Activated B cell treated with CpG ODN at 0.5 μM for 24 hours (primary cell): ENCODE results near the gene SOX5. TPM values are rescaled to one million over a fixed set of nuclear protein-coding genes. Genes with fewer than 3 reads are reported as not detected.

Experiments used
- ATAC-seq: fragments of 200-7000 bp; cut with Tn5 transposase; one replicate; pipeline ENCODE4 v1.10.0; 2021; ENCODE audit warnings: low read depth, mild to moderate bottlenecking, moderate library complexity
- CTCF ChIA-PET: fragments of 350-600 bp; sonication (Branson Sonifier 250); formaldehyde crosslinking; loops from one replicate; lab custom pipeline; 2021; ENCODE audit warnings: antibody characterized with exemption; lab: Charles Lee
- POLR2A ChIA-PET: fragments of 350-600 bp; sonication (Branson Sonifier 250); formaldehyde crosslinking; loops from one replicate; lab custom pipeline; 2021; ENCODE audit warnings: antibody characterized with exemption; lab: Charles Lee
- DNase-seq: peaks from one replicate; pipeline ENCODE4 v3.0.0; 2022
- H3K27ac Mint-ChIP-seq: one replicate; pipeline ENCODE4 v1.8.0; 2020; ENCODE audit warnings: mixed read lengths
- H3K27me3 Mint-ChIP-seq: one replicate; pipeline ENCODE4 v1.8.0; 2021; ENCODE audit warnings: mixed read lengths
- H3K36me3 Mint-ChIP-seq: one replicate; pipeline ENCODE4 v1.8.0; 2021; ENCODE audit warnings: low read depth, mixed read lengths
- H3K4me1 Mint-ChIP-seq: one replicate; pipeline ENCODE4 v1.8.0; 2021; ENCODE audit warnings: mixed read lengths
- H3K4me3 Mint-ChIP-seq: one replicate; pipeline ENCODE4 v1.8.0; 2020; ENCODE audit warnings: mild to moderate bottlenecking, mixed read lengths
- H3K9me3 Mint-ChIP-seq: one replicate; pipeline ENCODE4 v1.8.0; 2020; ENCODE audit warnings: mixed read lengths
- intact Hi-C: fragments of 100-400 bp; cut with micrococcal nuclease; formaldehyde crosslinking; loops from one replicate; pipeline ENCODE4 v1.15.1; 2024
- total RNA-seq: library from RNA; stranded (reverse); gene quantifications from 2 replicates; pipeline ENCODE4 v1.2.3, GENCODE V29; 2022
- TF ChIP-seq, protein P1 (sequence below): fragments of 200-600 bp; IDR thresholded peaks from one replicate; pipeline ENCODE4 v1.8.0; 2022; ENCODE audit warnings: antibody characterized with exemption, mild to moderate bottlenecking

Gene SOX5
- total RNA-seq, 1 donor from 2014 or later: 85.5 TPM

GRCh38 chr12:23560611-23561010, 388.9 kb downstream of the SOX5 start:
- Mint-ChIP-seq H3K36me3 (peaks cover 3% of the 10 kb centered on the region), H3K4me3 (no peak overlapping the region), H3K27me3 (no peaks in the 10 kb centered on the region), H3K27ac (no peak overlapping the region), H3K4me1 (no peaks in the 10 kb centered on the region), H3K9me3 (no peaks in the 10 kb centered on the region)
- CTCF ChIA-PET: no interaction called here
- TF ChIP-seq, protein P1, sequence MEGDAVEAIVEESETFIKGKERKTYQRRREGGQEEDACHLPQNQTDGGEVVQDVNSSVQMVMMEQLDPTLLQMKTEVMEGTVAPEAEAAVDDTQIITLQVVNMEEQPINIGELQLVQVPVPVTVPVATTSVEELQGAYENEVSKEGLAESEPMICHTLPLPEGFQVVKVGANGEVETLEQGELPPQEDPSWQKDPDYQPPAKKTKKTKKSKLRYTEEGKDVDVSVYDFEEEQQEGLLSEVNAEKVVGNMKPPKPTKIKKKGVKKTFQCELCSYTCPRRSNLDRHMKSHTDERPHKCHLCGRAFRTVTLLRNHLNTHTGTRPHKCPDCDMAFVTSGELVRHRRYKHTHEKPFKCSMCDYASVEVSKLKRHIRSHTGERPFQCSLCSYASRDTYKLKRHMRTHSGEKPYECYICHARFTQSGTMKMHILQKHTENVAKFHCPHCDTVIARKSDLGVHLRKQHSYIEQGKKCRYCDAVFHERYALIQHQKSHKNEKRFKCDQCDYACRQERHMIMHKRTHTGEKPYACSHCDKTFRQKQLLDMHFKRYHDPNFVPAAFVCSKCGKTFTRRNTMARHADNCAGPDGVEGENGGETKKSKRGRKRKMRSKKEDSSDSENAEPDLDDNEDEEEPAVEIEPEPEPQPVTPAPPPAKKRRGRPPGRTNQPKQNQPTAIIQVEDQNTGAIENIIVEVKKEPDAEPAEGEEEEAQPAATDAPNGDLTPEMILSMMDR: no peak
- POLR2A ChIA-PET: no interaction called here
- intact Hi-C loops: no loop called here
- no peak for ATAC-seq
- DNase-seq: no peak

GRCh38 chr12:23559268-23559753, 390.2 kb downstream of the SOX5 start:
- POLR2A ChIA-PET: no interaction called here
- intact Hi-C loops: no loop called here
- no peak overlapping the region for H3K27ac Mint-ChIP-seq
- no peak overlapping the region for H3K4me3 Mint-ChIP-seq
- H3K27me3 Mint-ChIP-seq: no peaks in the 10 kb centered on the region
- no peaks in the 10 kb centered on the region for H3K9me3 Mint-ChIP-seq
- CTCF ChIA-PET: no interaction called here
- DNase-seq: no peak
- peaks cover 3% of the 10 kb centered on the region for H3K36me3 Mint-ChIP-seq
- TF ChIP-seq, protein P1: no peak
- ATAC-seq: no peak
- no peaks in the 10 kb centered on the region for H3K4me1 Mint-ChIP-seq

GRCh38 chr12:23556661-23557060, 392.8 kb downstream of the SOX5 start:
- Mint-ChIP-seq H3K27me3 (no peaks in the 10 kb centered on the region), H3K36me3 (peaks cover 3% of the 10 kb centered on the region), H3K27ac (no peak overlapping the region), H3K4me1 (no peaks in the 10 kb centered on the region), H3K9me3 (no peaks in the 10 kb centered on the region), H3K4me3 (no peak overlapping the region)
- ATAC-seq (no peak), DNase-seq (no peak)
- ChIA-PET CTCF (no interaction called here), POLR2A (no interaction called here)
- TF ChIP-seq, protein P1: no peak
- intact Hi-C loops: no loop called here

DNA sequence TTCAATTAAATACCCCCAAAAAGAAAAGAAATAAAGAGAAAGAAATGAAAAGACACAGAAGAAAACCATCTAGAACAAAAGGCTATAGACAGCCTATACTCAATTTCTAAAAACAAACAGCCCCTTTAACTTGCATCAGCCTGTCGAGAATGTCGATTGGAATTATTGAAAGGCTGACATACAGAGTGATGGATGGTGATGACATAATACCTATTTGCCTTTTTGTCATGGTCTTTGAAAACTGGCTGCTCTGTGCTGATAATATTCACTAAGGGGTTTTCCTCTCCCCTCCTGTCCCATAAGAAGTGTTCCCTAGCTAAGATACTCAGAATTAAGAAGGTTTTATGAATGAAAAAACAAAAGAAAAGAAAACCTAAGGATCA, 393.7 kb downstream of the SOX5 start:
- TF ChIP-seq, protein P1: no peak
- H3K9me3 Mint-ChIP-seq: no peaks in the 10 kb centered on the region
- DNase-seq: no peak
- intact Hi-C loops: no loop called here
- H3K4me3 Mint-ChIP-seq: no peak overlapping the region
- no peak overlapping the region for H3K27ac Mint-ChIP-seq
- H3K4me1 Mint-ChIP-seq: no peaks in the 10 kb centered on the region
- H3K36me3 Mint-ChIP-seq: peaks cover 3% of the 10 kb centered on the region
- ChIA-PET POLR2A (no interaction called here), CTCF (no interaction called here)
- no peaks in the 10 kb centered on the region for H3K27me3 Mint-ChIP-seq
- no peak for ATAC-seq

GRCh38 chr12:23555180-23555824, 394.2 kb downstream of the SOX5 start:
- TF ChIP-seq, protein P1: no peak
- no peaks in the 10 kb centered on the region for H3K27me3 Mint-ChIP-seq
- H3K4me3 Mint-ChIP-seq: no peak overlapping the region
- H3K36me3 Mint-ChIP-seq: peaks cover 3% of the 10 kb centered on the region
- no peaks in the 10 kb centered on the region for H3K9me3 Mint-ChIP-seq
- ChIA-PET CTCF (no interaction called here), POLR2A (no interaction called here)
- H3K4me1 Mint-ChIP-seq: no peaks in the 10 kb centered on the region
- no peak for DNase-seq
- ATAC-seq: no peak
- intact Hi-C loops: no loop called here
- no peak overlapping the region for H3K27ac Mint-ChIP-seq
